K562 (cell line): Measurements from ENCODE around the gene GMDS. TPM values are rescaled to one million over a fixed set of nuclear protein-coding genes. Genes with fewer than 3 reads are reported as not detected.

ENCODE experiments used
- FOS ChIP-seq: IDR thresholded peaks from 3 replicates; pipeline ENCODE4 v1.6.1; 2011; ENCODE audit not compliant: insufficient read length; ENCODE audit errors: extremely low read depth
- KDM2B ChIP-seq: fragments of 250-450 bp; sonication (Bioruptor Pico); IDR thresholded peaks from 2 replicates; pipeline ENCODE4 v1.8.0; 2021; ENCODE audit warnings: mild to moderate bottlenecking, moderate library complexity
- L3MBTL2 ChIP-seq: fragments of 450-650 bp; IDR thresholded peaks from 2 replicates; pipeline ENCODE4 v1.6.1; 2016; ENCODE audit warnings: mild to moderate bottlenecking, moderate library complexity
- PHF8 ChIP-seq: fragments of 200-600 bp; sonication (generic); IDR thresholded peaks from 2 replicates; pipeline ENCODE4 v1.6.1; 2012; ENCODE audit warnings: mixed run types, mild to moderate bottlenecking, inconsistent platforms, low read length, moderate library complexity, borderline replicate concordance
- POLR2AphosphoS5 ChIP-seq: IDR thresholded peaks from 2 replicates; pipeline ENCODE4 v1.6.1; 2011; ENCODE audit warnings: mild to moderate bottlenecking, low read depth, low read length, moderate library complexity; ENCODE audit not compliant: control insufficient read depth, insufficient read depth
- POLR3G ChIP-seq: IDR thresholded peaks from 2 replicates; pipeline ENCODE4 v1.6.1; 2011; ENCODE audit not compliant: insufficient read length, insufficient replicate concordance; ENCODE audit errors: extremely low read depth
- TBP ChIP-seq: optimal IDR thresholded peaks from 2 replicates; pipeline ENCODE3; 2011; ENCODE audit warnings: low read depth, low read length, improper control_type of control experiment
- ZC3H8 ChIP-seq: fragments of 450-650 bp; IDR thresholded peaks from 2 replicates; pipeline ENCODE4 v1.6.1; 2017
- ZNF217 ChIP-seq: sonication (generic); formaldehyde crosslinking; IDR thresholded peaks from 2 replicates; pipeline ENCODE4 v1.8.0; 2022; ENCODE audit warnings: mild to moderate bottlenecking, missing genetic modification reagents
- ZNF282 ChIP-seq: sonication (generic); formaldehyde crosslinking; IDR thresholded peaks from 2 replicates; pipeline ENCODE4 v1.8.1; 2023; ENCODE audit warnings: missing genetic modification reagents
- ZNF408 ChIP-seq: fragments of 250-450 bp; sonication (Bioruptor Pico); IDR thresholded peaks from 2 replicates; pipeline ENCODE4 v1.4.0; 2020; ENCODE audit warnings: low read depth, mild to moderate bottlenecking, moderate library complexity
- ZNF780A ChIP-seq: fragments of 250-450 bp; sonication (Bioruptor Pico); IDR thresholded peaks from 2 replicates; pipeline ENCODE4 v1.5.0; 2021; ENCODE audit warnings: mild to moderate bottlenecking
- polyA plus RNA-seq, 8 experiments: library from polyadenylated mRNA; depleted of rRNA in 4 of 8; stranded (reverse) in 5 of 8; unstranded in 3 of 8; fragments of >200 nt; fragmentation: Nextera tagmentation in 2 of 8; fragmentation: Illumina TruSeq in 1 of 8; extraction: Ambion mirVana in 2 of 8; extraction: Trizol in 1 of 8; gene quantifications; 2 replicates each; pipeline versions ENCODE4 v1.2.1 to v1.2.3, GENCODE V29; 2011 to 2014; ENCODE audit warnings: inconsistent platforms in 1 of 8, missing spikeins in 1 of 8
- total RNA-seq, 7 experiments: library from RNA; depleted of rRNA in 6 of 7; stranded (reverse); fragments of >200 nt in 6 of 7; fragmentation: Illumina TruSeq in 2 of 7; extraction: Trizol in 2 of 7; gene quantifications; 2 replicates each; pipeline versions ENCODE4 v1.2.1 to v1.2.3, GENCODE V29; 2011 to 2021; ENCODE audit warnings: low replicate concordance in 1 of 7
- TF ChIP-seq, protein P1 (sequence below): sonication (generic); formaldehyde crosslinking; IDR thresholded peaks from 2 replicates; pipeline ENCODE4 v1.8.1; 2023; ENCODE audit warnings: mild to moderate bottlenecking, missing genetic modification reagents
- TF ChIP-seq, protein P2 (sequence below): fragments of 450-650 bp; formaldehyde crosslinking; IDR thresholded peaks from 2 replicates; pipeline ENCODE4 v1.4.0; 2020; ENCODE audit warnings: mild to moderate bottlenecking, moderate library complexity
- TF ChIP-seq, protein P3 (sequence below): sonication (generic); formaldehyde crosslinking; IDR thresholded peaks from 2 replicates; pipeline ENCODE4 v1.8.1; 2023; ENCODE audit warnings: mild to moderate bottlenecking, missing genetic modification reagents
- TF ChIP-seq, protein P4 (sequence below): sonication (generic); formaldehyde crosslinking; IDR thresholded peaks from 2 replicates; pipeline ENCODE4 v1.9.0; 2022; ENCODE audit warnings: mild to moderate bottlenecking, missing genetic modification reagents
- TF ChIP-seq, protein P5 (sequence below): sonication (generic); formaldehyde crosslinking; IDR thresholded peaks from 2 replicates; pipeline ENCODE4 v1.9.0; 2022; ENCODE audit warnings: mild to moderate bottlenecking, missing genetic modification reagents
- TF ChIP-seq, protein P6 (sequence below): fragments of 250-450 bp; sonication (Bioruptor Pico); IDR thresholded peaks from 2 replicates; pipeline ENCODE4 v1.9.0; 2021; ENCODE audit warnings: mild to moderate bottlenecking, inconsistent platforms

The GMDS gene
- total and polyA plus RNA-seq, 9 of the 15 experiments (the other 6 are each of a cell fraction or from before 2014, with no cell fraction given), result 0.48 to 31.8 (median 13.4) TPM

DNA sequence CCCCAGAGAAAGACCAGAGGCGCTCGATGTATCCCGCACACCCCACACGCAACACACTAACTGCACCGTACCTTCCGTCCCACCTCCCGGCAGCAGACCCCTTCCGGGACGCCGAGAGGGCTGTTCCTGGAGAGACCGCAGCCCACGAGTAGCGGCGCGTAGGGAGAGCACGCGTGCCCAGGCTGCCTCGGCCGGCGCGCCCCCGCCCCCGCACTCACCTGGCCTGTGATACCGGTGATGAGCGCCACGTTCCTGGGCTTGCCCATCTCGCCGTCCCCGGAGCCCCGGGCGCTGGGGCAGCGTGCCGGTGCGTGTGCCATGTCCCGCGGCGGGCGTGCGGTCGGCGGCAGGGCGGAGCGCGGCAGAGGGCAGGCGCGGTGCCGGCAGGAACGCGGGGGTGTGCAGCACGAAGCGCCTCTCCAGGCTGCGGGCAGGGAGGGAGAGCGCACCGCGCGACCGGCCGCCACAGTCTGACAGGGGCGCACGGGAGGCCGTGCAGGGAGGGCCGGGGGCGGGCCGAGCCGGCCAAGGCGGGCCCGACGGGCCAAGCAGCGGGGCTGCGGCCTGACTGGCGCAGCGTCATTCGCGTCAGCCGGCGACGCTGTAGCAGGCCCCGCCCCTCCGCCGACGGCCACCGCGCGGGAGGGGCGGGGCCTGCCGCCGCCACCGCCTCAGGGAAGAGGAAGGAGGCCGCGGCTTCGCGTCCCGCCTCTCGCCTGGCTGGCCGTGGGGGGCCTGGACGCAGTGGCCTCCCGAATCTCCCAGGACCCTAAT is at the start of gene GMDS (continued):
- TF ChIP-seq, protein P1, sequence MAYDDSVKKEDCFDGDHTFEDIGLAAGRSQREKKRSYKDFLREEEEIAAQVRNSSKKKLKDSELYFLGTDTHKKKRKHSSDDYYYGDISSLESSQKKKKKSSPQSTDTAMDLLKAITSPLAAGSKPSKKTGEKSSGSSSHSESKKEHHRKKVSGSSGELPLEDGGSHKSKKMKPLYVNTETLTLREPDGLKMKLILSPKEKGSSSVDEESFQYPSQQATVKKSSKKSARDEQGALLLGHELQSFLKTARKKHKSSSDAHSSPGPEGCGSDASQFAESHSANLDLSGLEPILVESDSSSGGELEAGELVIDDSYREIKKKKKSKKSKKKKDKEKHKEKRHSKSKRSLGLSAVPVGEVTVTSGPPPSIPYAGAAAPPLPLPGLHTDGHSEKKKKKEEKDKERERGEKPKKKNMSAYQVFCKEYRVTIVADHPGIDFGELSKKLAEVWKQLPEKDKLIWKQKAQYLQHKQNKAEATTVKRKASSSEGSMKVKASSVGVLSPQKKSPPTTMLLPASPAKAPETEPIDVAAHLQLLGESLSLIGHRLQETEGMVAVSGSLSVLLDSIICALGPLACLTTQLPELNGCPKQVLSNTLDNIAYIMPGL (CRISPR knock-in tag), result peak; percentile 78; the same call in 1 of the 2 replicates
- TF ChIP-seq POLR3G (no peak), TBP (peak; percentile 75), ZNF780A (CRISPR knock-in tag) (no peak), ZC3H8 (no peak), ZNF217 (CRISPR knock-in tag) (no peak), POLR2AphosphoS5 (peak; percentile 63), KDM2B (CRISPR knock-in tag) (peak; percentile 81), FOS (no peak), PHF8 (peak; percentile 66; the same call in 1 of the 2 replicates), ZNF408 (no peak), ZNF282 (CRISPR knock-in tag) (no peak; the same call in 1 of the 2 replicates), L3MBTL2 (peak; percentile 83)
- TF ChIP-seq, protein P2, sequence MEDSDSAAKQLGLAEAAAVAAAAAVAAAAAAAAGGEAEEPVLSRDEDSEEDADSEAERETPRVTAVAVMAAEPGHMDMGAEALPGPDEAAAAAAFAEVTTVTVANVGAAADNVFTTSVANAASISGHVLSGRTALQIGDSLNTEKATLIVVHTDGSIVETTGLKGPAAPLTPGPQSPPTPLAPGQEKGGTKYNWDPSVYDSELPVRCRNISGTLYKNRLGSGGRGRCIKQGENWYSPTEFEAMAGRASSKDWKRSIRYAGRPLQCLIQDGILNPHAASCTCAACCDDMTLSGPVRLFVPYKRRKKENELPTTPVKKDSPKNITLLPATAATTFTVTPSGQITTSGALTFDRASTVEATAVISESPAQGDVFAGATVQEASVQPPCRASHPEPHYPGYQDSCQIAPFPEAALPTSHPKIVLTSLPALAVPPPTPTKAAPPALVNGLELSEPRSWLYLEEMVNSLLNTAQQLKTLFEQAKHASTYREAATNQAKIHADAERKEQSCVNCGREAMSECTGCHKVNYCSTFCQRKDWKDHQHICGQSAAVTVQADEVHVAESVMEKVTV (CRISPR knock-in tag), result 0 out of 2 replicates have a peak, but pooled peaks have one; percentile 15
- TF ChIP-seq, protein P3, sequence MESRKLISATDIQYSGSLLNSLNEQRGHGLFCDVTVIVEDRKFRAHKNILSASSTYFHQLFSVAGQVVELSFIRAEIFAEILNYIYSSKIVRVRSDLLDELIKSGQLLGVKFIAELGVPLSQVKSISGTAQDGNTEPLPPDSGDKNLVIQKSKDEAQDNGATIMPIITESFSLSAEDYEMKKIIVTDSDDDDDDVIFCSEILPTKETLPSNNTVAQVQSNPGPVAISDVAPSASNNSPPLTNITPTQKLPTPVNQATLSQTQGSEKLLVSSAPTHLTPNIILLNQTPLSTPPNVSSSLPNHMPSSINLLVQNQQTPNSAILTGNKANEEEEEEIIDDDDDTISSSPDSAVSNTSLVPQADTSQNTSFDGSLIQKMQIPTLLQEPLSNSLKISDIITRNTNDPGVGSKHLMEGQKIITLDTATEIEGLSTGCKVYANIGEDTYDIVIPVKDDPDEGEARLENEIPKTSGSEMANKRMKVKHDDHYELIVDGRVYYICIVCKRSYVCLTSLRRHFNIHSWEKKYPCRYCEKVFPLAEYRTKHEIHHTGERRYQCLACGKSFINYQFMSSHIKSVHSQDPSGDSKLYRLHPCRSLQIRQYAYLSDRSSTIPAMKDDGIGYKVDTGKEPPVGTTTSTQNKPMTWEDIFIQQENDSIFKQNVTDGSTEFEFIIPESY, result peak; percentile 62; the same call in 1 of the 2 replicates
- TF ChIP-seq, protein P4, sequence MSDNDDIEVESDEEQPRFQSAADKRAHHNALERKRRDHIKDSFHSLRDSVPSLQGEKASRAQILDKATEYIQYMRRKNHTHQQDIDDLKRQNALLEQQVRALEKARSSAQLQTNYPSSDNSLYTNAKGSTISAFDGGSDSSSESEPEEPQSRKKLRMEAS (CRISPR knock-in tag), result peak; percentile 81
- TF ChIP-seq, protein P5, sequence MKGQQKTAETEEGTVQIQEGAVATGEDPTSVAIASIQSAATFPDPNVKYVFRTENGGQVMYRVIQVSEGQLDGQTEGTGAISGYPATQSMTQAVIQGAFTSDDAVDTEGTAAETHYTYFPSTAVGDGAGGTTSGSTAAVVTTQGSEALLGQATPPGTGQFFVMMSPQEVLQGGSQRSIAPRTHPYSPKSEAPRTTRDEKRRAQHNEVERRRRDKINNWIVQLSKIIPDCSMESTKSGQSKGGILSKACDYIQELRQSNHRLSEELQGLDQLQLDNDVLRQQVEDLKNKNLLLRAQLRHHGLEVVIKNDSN (CRISPR knock-in tag), result no peak
- TF ChIP-seq, protein P6, sequence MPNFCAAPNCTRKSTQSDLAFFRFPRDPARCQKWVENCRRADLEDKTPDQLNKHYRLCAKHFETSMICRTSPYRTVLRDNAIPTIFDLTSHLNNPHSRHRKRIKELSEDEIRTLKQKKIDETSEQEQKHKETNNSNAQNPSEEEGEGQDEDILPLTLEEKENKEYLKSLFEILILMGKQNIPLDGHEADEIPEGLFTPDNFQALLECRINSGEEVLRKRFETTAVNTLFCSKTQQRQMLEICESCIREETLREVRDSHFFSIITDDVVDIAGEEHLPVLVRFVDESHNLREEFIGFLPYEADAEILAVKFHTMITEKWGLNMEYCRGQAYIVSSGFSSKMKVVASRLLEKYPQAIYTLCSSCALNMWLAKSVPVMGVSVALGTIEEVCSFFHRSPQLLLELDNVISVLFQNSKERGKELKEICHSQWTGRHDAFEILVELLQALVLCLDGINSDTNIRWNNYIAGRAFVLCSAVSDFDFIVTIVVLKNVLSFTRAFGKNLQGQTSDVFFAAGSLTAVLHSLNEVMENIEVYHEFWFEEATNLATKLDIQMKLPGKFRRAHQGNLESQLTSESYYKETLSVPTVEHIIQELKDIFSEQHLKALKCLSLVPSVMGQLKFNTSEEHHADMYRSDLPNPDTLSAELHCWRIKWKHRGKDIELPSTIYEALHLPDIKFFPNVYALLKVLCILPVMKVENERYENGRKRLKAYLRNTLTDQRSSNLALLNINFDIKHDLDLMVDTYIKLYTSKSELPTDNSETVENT (CRISPR knock-in tag), result peak; percentile 32; the same call in 1 of the 2 replicates
